ENCODE measurements around the gene ERV3-1. TPM values are rescaled to one million over a fixed set of nuclear protein-coding genes. Genes with fewer than 3 reads are reported as not detected.

The ERV3-1 gene
- total and polyA plus RNA-seq, 9 of the 15 experiments (the other 6 are each of a cell fraction or from before 2014, with no cell fraction given), result 10.2 to 30.0 (median 22.0) TPM

DNA sequence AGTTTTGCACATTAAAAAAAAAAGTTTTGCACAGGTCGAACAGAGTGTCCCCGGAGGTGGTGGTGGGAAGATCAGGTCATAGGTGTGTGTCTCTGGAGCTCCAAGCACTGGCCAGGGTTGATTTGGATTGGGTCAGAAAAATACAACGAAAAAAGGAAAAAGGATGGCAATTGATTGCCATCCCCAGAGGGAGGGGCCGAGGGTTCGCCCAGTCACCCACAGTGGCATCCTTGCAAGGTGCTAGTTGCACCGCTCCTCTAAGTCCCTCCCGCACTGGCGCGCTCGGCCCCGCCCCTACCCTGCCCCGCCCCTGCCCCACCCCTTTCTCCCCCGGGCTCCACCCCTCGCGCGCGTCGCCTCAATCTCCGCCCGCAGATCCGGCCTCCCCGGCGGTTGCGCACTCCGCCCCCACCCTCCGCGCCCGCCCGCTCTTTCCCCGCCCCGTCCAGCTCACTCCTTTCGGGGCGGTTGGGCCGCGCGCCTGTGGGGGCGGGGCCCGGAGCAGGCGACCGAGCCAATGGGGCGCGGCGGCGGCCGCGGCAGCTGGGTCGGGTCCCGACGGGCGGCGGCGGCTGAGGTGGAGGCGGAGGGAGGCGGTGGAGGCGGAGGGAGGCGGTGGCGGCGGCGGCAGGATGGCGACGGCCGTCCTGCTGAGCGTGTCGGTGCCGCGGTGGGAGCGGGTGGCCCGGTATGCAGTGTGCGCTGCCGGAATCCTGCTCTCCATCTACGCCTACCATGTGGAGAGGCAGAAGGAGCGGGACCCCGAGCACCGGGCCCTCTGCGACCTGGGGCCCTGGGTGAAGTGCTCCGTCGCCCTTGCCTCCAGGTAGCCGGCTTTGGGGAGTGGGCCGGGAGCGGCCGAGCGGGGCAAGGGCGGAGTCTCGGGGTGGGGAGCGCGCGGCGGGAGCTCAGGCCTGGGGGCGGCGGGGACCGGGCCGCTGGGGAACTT lies 31.5 kb upstream of the ERV3-1 start (continued):
- no peak for TF ChIP-seq SRSF3 (IDR thresholded peaks at IDR 0.05; ENCODE audit: insufficient read depth, low read length)
- peak; percentile 38; the same call in 1 of the 2 replicates for TF ChIP-seq POLR2AphosphoS5 (IDR thresholded peaks at IDR 0.05; ENCODE audit: control insufficient read depth, insufficient read depth, low read depth, low read length)
- TF ChIP-seq FIP1L1 (IDR thresholded peaks at IDR 0.05; ENCODE audit: low read depth, low read length, poor library complexity, severe bottlenecking), result no peak
- no peak for TF ChIP-seq KDM2B (CRISPR knock-in tag; IDR thresholded peaks at IDR 0.05)
- TF ChIP-seq, protein P1, sequence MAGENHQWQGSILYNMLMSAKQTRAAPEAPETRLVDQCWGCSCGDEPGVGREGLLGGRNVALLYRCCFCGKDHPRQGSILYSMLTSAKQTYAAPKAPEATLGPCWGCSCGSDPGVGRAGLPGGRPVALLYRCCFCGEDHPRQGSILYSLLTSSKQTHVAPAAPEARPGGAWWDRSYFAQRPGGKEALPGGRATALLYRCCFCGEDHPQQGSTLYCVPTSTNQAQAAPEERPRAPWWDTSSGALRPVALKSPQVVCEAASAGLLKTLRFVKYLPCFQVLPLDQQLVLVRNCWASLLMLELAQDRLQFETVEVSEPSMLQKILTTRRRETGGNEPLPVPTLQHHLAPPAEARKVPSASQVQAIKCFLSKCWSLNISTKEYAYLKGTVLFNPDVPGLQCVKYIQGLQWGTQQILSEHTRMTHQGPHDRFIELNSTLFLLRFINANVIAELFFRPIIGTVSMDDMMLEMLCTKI (IDR thresholded peaks at IDR 0.05; ENCODE audit: partially characterized antibody), result no peak
- peak; percentile 55 for TF ChIP-seq TAF1 (IDR thresholded peaks at IDR 0.05; ENCODE audit: control insufficient read depth, extremely low read depth, insufficient read depth, low read length, severe bottlenecking)
- TF ChIP-seq, protein P2, sequence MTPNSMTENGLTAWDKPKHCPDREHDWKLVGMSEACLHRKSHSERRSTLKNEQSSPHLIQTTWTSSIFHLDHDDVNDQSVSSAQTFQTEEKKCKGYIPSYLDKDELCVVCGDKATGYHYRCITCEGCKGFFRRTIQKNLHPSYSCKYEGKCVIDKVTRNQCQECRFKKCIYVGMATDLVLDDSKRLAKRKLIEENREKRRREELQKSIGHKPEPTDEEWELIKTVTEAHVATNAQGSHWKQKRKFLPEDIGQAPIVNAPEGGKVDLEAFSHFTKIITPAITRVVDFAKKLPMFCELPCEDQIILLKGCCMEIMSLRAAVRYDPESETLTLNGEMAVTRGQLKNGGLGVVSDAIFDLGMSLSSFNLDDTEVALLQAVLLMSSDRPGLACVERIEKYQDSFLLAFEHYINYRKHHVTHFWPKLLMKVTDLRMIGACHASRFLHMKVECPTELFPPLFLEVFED (CRISPR knock-in tag; conservative IDR thresholded peaks at IDR 0.05), result 0 out of 2 replicates have a peak, but pooled peaks have one; percentile 18
- TF ChIP-seq ZNF586 (CRISPR knock-in tag; conservative IDR thresholded peaks at IDR 0.05), result no peak
- TF ChIP-seq RUNX1 (IDR thresholded peaks at IDR 0.05; ENCODE audit: low read depth), result no peak
- TF ChIP-seq ZNF354B (CRISPR knock-in tag; IDR thresholded peaks at IDR 0.05), result no peak
- no peak for TF ChIP-seq ZNF239 (CRISPR knock-in tag; IDR thresholded peaks at IDR 0.05)
- no peak for TF ChIP-seq SAFB2 (IDR thresholded peaks at IDR 0.05; ENCODE audit: borderline replicate concordance, low read depth, low read length, severe bottlenecking)
- TF ChIP-seq ZNF717 (CRISPR knock-in tag; IDR thresholded peaks at IDR 0.05), result no peak
- no peak for TF ChIP-seq SMAD3 (CRISPR knock-in tag; conservative IDR thresholded peaks at IDR 0.05)
- TF ChIP-seq BACH1 (tag; IDR thresholded peaks at IDR 0.05), result no peak
- no peak for TF ChIP-seq KDM4B (IDR thresholded peaks at IDR 0.05; ENCODE audit: borderline replicate concordance in 2 of 2, low read depth in 1 of 2)
- TF ChIP-seq, protein P3, sequence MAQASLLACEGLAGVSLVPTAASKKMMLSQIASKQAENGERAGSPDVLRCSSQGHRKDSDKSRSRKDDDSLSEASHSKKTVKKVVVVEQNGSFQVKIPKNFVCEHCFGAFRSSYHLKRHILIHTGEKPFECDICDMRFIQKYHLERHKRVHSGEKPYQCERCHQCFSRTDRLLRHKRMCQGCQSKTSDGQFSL (CRISPR knock-in tag; IDR thresholded peaks at IDR 0.05), result no peak
- TF ChIP-seq, protein P3 (tag; IDR thresholded peaks at IDR 0.05), result no peak
- no peak for TF ChIP-seq NR2C1 (IDR thresholded peaks at IDR 0.05)
- no peak for TF ChIP-seq NR2C1 (tag; IDR thresholded peaks at IDR 0.05)
- TF ChIP-seq, protein P4, sequence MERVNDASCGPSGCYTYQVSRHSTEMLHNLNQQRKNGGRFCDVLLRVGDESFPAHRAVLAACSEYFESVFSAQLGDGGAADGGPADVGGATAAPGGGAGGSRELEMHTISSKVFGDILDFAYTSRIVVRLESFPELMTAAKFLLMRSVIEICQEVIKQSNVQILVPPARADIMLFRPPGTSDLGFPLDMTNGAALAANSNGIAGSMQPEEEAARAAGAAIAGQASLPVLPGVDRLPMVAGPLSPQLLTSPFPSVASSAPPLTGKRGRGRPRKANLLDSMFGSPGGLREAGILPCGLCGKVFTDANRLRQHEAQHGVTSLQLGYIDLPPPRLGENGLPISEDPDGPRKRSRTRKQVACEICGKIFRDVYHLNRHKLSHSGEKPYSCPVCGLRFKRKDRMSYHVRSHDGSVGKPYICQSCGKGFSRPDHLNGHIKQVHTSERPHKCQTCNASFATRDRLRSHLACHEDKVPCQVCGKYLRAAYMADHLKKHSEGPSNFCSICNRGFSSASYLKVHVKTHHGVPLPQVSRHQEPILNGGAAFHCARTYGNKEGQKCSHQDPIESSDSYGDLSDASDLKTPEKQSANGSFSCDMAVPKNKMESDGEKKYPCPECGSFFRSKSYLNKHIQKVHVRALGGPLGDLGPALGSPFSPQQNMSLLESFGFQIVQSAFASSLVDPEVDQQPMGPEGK (CRISPR knock-in tag; IDR thresholded peaks at IDR 0.05; ENCODE audit: borderline replicate concordance), result no peak
- TF ChIP-seq ZNF347 (CRISPR knock-in tag; IDR thresholded peaks at IDR 0.05; ENCODE audit: low read depth), result no peak

All from K562 (cell line).